Fibroblast of lung (primary cell): ENCODE results near the gene CCM2. TPM values are rescaled to one million over a fixed set of nuclear protein-coding genes. Genes with fewer than 3 reads are reported as not detected.
"Not testable (repeated sequence)": the region's sequence is repeated elsewhere in the genome, so short reads cannot be mapped to it uniquely, and the experiment has no call there.

ENCODE experiments used
- DNase-seq, 2 donors: peaks; one replicate each; pipeline versions ENCODE4 v3.0.0 to v3.0.0-alpha.2; 2010; ENCODE audit warnings: low read depth in 2 of 2
- H2AFZ ChIP-seq: 2 replicates; pipeline ENCODE4 v1.5.1; 2012; ENCODE audit warnings: low read length, control low read depth, inconsistent platforms
- H3K27ac ChIP-seq: 2 replicates; pipeline ENCODE4 v1.5.1; 2011; ENCODE audit warnings: low read length, control low read depth; ENCODE audit not compliant: insufficient read depth
- H3K27me3 ChIP-seq: 2 replicates; pipeline ENCODE4 v1.5.1; 2011; ENCODE audit warnings: mild to moderate bottlenecking, low read length; ENCODE audit not compliant: control insufficient read depth, insufficient read depth
- H3K36me3 ChIP-seq: 2 replicates; pipeline ENCODE4 v1.5.1; 2011; ENCODE audit warnings: low read length; ENCODE audit not compliant: control insufficient read depth, insufficient read depth
- H3K4me1 ChIP-seq: 2 replicates; pipeline ENCODE4 v1.5.1; 2011; ENCODE audit warnings: low read length; ENCODE audit not compliant: control insufficient read depth, insufficient read depth; ENCODE audit errors: extremely low read depth
- H3K4me2 ChIP-seq: 2 replicates; pipeline ENCODE4 v1.5.1; 2011; ENCODE audit warnings: low read length, control low read depth; ENCODE audit not compliant: insufficient read depth; ENCODE audit errors: extremely low read depth
- H3K4me3 ChIP-seq, 4 experiments: fragments of 200-600 bp in 1 of 4; sonication (generic) in 1 of 4; replicated peaks in 1 of 4; 2 replicates each; pipeline ENCODE4 v1.5.1; 2011 to 2016; ENCODE audit warnings: low read length in 4 of 4, low read depth in 3 of 4, mild to moderate bottlenecking in 3 of 4, control low read depth in 2 of 4, inconsistent platforms in 1 of 4, mixed read lengths in 1 of 4; ENCODE audit not compliant: insufficient read depth in 1 of 4; ENCODE audit errors: control extremely low read depth in 1 of 4
- H3K79me2 ChIP-seq: 2 replicates; pipeline ENCODE4 v1.5.1; 2012; ENCODE audit warnings: mild to moderate bottlenecking, low read length, inconsistent platforms; ENCODE audit not compliant: control insufficient read depth, insufficient read depth
- H3K9ac ChIP-seq: 2 replicates; pipeline ENCODE4 v1.5.1; 2011; ENCODE audit warnings: mild to moderate bottlenecking, low read length, control low read depth; ENCODE audit not compliant: insufficient read depth
- H3K9me3 ChIP-seq: 2 replicates; pipeline ENCODE4 v1.5.1; 2012; ENCODE audit warnings: low read depth, low read length; ENCODE audit not compliant: control insufficient read depth, insufficient read depth
- H4K20me1 ChIP-seq: 2 replicates; pipeline ENCODE4 v1.5.1; 2011; ENCODE audit warnings: low read length; ENCODE audit not compliant: control insufficient read depth, insufficient read depth; ENCODE audit errors: extremely low read depth
- EZH2 ChIP-seq: IDR thresholded peaks from 2 replicates; pipeline ENCODE4 v1.5.1; 2012; ENCODE audit warnings: low read length, control low read depth, mild to moderate bottlenecking; ENCODE audit errors: missing control alignments
- polyA plus RNA-seq, 2 donors: library from polyadenylated mRNA; depleted of rRNA in 1 of 2; stranded (reverse) in 1 of 2; unstranded in 1 of 2; fragments of >200 nt; gene quantifications; 2 replicates each; pipeline ENCODE4 v1.2.1, GENCODE V29; 2011 to 2012; ENCODE audit warnings: missing spikeins in 1 of 2
- total RNA-seq: library from RNA; depleted of rRNA; stranded (reverse); fragments of >200 nt; gene quantifications from 2 replicates; pipeline ENCODE4 v1.2.1, GENCODE V29; 2014
- TF ChIP-seq, protein P1 (sequence below), 2 donors: IDR thresholded peaks in 1 of 2; conservative IDR thresholded peaks in 1 of 2; 1 replicate in 1 of 2; 2 replicates in 1 of 2; pipeline ENCODE4 v1.5.1; 2011 to 2012; ENCODE audit warnings: low read length in 2 of 2, control low read depth in 1 of 2, inconsistent platforms in 1 of 2, low read depth in 1 of 2, mild to moderate bottlenecking in 1 of 2

CCM2 gene
- total and polyA plus RNA-seq, 2 donors (not counting 1 experiment from before 2014, with no cell fraction given) = 27.8 to 52.4 TPM

DNA sequence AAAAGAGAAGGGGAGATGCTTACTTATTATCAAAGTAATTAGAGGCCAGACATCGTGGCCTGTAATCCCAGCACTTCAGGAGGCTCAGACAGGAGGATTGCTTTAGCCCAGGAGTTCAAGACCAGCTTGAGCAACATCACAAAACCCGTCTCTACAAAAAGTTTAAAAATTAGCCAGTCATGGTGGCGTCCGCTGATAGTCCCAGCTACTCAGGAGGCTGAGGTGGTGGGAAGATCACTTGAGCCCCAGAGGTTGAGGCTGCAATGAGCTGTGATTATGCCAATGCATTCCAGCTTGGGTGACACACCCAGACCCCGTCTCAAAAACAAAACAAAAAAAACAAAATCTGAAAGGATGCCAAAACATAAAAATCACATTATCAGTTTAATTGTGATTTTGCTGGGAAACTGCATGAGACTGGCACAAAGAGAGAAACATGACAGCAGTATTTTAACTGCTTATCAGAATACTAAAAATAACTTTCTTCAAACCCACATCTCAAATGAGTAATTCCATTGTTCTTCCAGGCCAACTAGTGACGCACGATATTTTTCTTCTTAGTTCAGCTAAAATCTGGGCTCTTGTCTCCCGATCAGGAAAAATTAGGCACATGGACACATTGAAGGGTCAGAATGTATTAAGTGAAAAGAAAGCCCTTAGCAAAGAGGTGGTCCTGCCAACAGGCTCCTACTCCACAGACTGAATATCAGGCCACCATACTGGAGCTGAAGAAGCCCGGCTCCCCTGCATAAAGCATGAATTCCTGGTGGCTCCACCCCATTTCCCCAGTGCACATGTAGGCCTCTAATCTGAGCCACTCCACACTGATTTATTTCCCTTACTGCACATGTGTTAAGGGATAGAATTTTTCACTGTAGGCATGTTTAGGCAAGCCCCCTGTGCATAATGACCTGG, 9.6 kb upstream of the CCM2 start:
- Histone ChIP-seq H3K36me3 (no peaks in the 10 kb centered on the region), H3K27ac (peak overlapping the region; percentile 48), H3K9ac (no peak overlapping the region), H3K27me3 (no peaks in the 10 kb centered on the region), H3K4me1 (peaks cover under 1% of the 10 kb centered on the region), H2AFZ (peak overlapping the region; percentile 10), H3K4me2 (peak overlapping the region; percentile 49), H3K4me3 (no peak overlapping the region), H4K20me1 (no peaks in the 10 kb centered on the region), H3K9me3 (no peaks in the 10 kb centered on the region), H3K79me2 (peaks cover 10% of the 10 kb centered on the region)
- peak; percentile 77 to 91 for DNase-seq
- TF ChIP-seq, protein P1, sequence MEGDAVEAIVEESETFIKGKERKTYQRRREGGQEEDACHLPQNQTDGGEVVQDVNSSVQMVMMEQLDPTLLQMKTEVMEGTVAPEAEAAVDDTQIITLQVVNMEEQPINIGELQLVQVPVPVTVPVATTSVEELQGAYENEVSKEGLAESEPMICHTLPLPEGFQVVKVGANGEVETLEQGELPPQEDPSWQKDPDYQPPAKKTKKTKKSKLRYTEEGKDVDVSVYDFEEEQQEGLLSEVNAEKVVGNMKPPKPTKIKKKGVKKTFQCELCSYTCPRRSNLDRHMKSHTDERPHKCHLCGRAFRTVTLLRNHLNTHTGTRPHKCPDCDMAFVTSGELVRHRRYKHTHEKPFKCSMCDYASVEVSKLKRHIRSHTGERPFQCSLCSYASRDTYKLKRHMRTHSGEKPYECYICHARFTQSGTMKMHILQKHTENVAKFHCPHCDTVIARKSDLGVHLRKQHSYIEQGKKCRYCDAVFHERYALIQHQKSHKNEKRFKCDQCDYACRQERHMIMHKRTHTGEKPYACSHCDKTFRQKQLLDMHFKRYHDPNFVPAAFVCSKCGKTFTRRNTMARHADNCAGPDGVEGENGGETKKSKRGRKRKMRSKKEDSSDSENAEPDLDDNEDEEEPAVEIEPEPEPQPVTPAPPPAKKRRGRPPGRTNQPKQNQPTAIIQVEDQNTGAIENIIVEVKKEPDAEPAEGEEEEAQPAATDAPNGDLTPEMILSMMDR (conservative IDR thresholded peaks at IDR 0.05 in 1 of 2, IDR thresholded peaks at IDR 0.05 in 1 of 2; ENCODE audit: low read depth in 1 of 2, low read length in 2 of 2) = no peak
- TF ChIP-seq EZH2 = no peak

DNA sequence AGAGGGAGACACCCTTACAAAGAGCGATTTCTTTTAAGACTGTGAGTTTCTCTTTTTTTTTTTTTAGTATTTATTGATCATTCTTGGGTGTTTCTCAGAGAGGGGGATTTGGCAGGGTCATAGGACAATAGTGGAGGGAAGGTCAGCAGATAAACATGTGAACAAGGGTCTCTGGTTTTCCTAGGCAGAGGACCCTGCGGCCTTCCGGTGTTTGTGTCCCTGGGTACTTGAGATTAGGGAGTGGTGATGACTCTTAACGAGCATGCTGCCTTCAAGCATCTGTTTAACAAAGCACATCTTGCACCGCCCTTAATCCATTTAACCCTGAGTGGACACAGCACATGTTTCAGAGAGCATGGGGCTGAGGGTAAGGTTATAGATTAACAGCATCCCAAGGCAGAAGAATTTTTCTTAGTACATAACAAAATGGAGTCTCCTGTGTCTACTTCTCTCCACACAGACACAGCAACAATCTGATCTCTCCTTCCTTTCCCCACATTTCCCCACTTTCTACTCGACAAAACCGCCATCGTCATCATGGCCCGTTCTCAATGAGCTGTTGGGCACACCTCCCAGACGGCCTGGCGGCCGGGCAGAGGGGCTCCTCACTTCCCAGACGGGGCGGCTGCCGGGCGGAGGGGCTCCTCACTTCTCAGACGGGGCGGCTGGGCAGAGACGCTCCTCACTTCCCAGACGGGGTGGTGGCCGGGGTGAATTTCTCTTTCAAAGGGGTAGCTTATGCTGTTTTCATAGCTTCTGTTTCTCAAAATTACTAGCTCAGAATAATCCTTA, 7.8 kb upstream of the CCM2 start:
- not testable (repeated sequence) for H4K20me1 ChIP-seq, H2AFZ ChIP-seq, H3K36me3 ChIP-seq, H3K9me3 ChIP-seq, H3K4me2 ChIP-seq, H3K27me3 ChIP-seq, H3K4me1 ChIP-seq, H3K9ac ChIP-seq, H3K79me2 ChIP-seq, H3K4me3 ChIP-seq, DNase-seq, H3K27ac ChIP-seq

DNA sequence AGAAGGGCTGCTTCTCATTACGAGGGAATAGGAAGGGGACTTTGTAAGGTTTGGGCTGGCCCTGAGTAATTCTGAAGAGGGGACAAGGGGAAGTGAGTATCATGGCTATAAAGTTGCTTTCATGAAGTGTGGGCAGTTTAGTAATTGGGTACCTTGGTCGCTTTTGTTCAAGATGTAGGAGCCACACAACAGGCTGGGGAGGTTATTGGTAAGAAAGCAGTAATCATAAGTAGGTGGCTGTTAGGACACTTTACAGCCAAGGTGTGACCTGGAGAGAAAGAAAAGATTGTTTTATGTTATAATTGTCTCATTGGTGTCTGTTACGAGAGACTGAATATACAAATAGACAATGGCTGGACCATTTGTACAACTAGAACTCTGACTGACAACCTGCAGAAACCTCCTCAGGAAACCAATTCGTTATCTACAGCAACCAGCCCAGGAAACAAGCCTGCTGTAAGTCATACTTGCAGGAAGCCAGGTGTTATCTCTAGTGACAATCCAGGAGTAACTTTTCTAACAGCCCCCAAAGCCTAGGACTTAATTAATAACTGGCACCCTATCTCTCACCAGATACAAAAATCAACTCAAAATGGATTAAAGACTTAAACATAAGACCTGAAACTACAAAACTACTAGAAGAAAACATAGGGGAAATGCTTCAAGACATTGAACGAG, 5.0 kb upstream of the CCM2 start:
- Histone ChIP-seq H4K20me1 (no peaks in the 10 kb centered on the region), H3K9me3 (no peaks in the 10 kb centered on the region), H3K27me3 (no peaks in the 10 kb centered on the region), H3K27ac (no peak overlapping the region), H3K4me3 (no peak overlapping the region), H3K36me3 (no peaks in the 10 kb centered on the region), H3K9ac (no peak overlapping the region), H3K79me2 (no peaks in the 10 kb centered on the region), H3K4me2 (no peak overlapping the region), H2AFZ (no peak overlapping the region), H3K4me1 (no peaks in the 10 kb centered on the region)
- TF ChIP-seq EZH2 = no peak
- TF ChIP-seq, protein P1 (conservative IDR thresholded peaks at IDR 0.05 in 1 of 2, IDR thresholded peaks at IDR 0.05 in 1 of 2; ENCODE audit: low read depth in 1 of 2, low read length in 2 of 2) = no peak
- DNase-seq = no peak
